HEK293 (cell line): ENCODE measurements around the gene CLPTM1.

Source experiments
- CTCF ChIA-PET: fragments of 350-600 bp; formaldehyde crosslinking; extraction: SDS; loops from one replicate; lab custom pipeline; 2021; ENCODE audit warnings: antibody characterized with exemption; lab: Yijun Ruan, JAX
- POLR2A ChIA-PET: fragments of 300-600 bp; formaldehyde crosslinking; extraction: SDS; loops from one replicate; lab custom pipeline; 2020; ENCODE audit warnings: antibody characterized with exemption, inconsistent platforms; lab: Yijun Ruan, JAX
- H3K27ac ChIP-seq: fragments of 200-500 bp; sonication (Bioruptor generic); 2 replicates; pipeline ENCODE4 v1.5.1; 2014; ENCODE audit warnings: low read depth, low read length, control low read depth, inconsistent platforms; ENCODE audit errors: extremely low read depth
- H3K36me3 ChIP-seq, 2 experiments: fragments of 200-500 bp in 1 of 2; sonication (Bioruptor generic) in 1 of 2; 1 replicate in 1 of 2; 2 replicates in 1 of 2; pipeline ENCODE4 v1.5.1; 2014 to 2017; ENCODE audit warnings: inconsistent platforms in 2 of 2, low read length in 2 of 2; ENCODE audit not compliant: control insufficient read depth in 2 of 2, insufficient read depth in 1 of 2
- H3K4me1 ChIP-seq: fragments of 200-500 bp; sonication (Bioruptor generic); 2 replicates; pipeline ENCODE4 v1.5.1; 2014; ENCODE audit warnings: mild to moderate bottlenecking, low read length, inconsistent platforms; ENCODE audit not compliant: control insufficient read depth, insufficient read depth
- H3K4me3 ChIP-seq: 2 replicates; pipeline ENCODE4 v1.5.1; 2011; ENCODE audit warnings: low read depth, mild to moderate bottlenecking, control low read depth, low read length, moderate library complexity
- H3K9me3 ChIP-seq: fragments of 200-500 bp; sonication (Bioruptor generic); 2 replicates; pipeline ENCODE4 v1.5.1; 2014; ENCODE audit warnings: low read depth, low read length, inconsistent platforms; ENCODE audit not compliant: control insufficient read depth, insufficient read depth
- GLI4 ChIP-seq: fragments of 450-650 bp; formaldehyde crosslinking; IDR thresholded peaks from 2 replicates; pipeline ENCODE4 v1.5.1; 2016; ENCODE audit warnings: missing biosample characterization, missing genetic modification characterization
- HOXD13 ChIP-seq: sonication (generic); formaldehyde crosslinking; IDR thresholded peaks from 2 replicates; pipeline ENCODE4 v1.8.0; 2022; ENCODE audit warnings: missing genetic modification reagents, borderline replicate concordance
- SALL2 ChIP-seq: fragments of 450-650 bp; formaldehyde crosslinking; IDR thresholded peaks from 2 replicates; pipeline ENCODE4 v1.5.0; 2017; ENCODE audit warnings: missing biosample characterization, mild to moderate bottlenecking, missing genetic modification characterization, borderline replicate concordance
- SP2 ChIP-seq: fragments of 450-650 bp; formaldehyde crosslinking; IDR thresholded peaks from 2 replicates; pipeline ENCODE4 v1.5.1; 2016; ENCODE audit warnings: missing biosample characterization, missing genetic modification characterization
- ZBTB1 ChIP-seq: fragments of 450-650 bp; formaldehyde crosslinking; IDR thresholded peaks from 2 replicates; pipeline ENCODE4 v1.5.1; 2016; ENCODE audit warnings: missing biosample characterization, missing genetic modification characterization
- ZNF157 ChIP-seq: fragments of 450-650 bp; formaldehyde crosslinking; IDR thresholded peaks from 2 replicates; pipeline ENCODE4 v1.5.1; 2016; ENCODE audit warnings: missing biosample characterization, missing genetic modification characterization
- ZNF24 ChIP-seq: fragments of 450-650 bp; formaldehyde crosslinking; IDR thresholded peaks from 2 replicates; pipeline ENCODE4 v1.5.1; 2016; ENCODE audit warnings: missing biosample characterization, missing genetic modification characterization
- ZNF366 ChIP-seq: fragments of 450-650 bp; formaldehyde crosslinking; conservative IDR thresholded peaks from 2 replicates; pipeline ENCODE4 v1.5.1; 2016; ENCODE audit warnings: missing biosample characterization, missing genetic modification characterization
- ZNF37A ChIP-seq: fragments of 450-650 bp; IDR thresholded peaks from 2 replicates; pipeline ENCODE4 v1.5.1; 2018; ENCODE audit warnings: missing biosample characterization, missing genetic modification characterization
- ZNF394 ChIP-seq: fragments of 450-650 bp; formaldehyde crosslinking; IDR thresholded peaks from 2 replicates; pipeline ENCODE4 v1.5.1; 2016; ENCODE audit warnings: missing biosample characterization, missing genetic modification characterization, mild to moderate bottlenecking, moderate library complexity, borderline replicate concordance
- ZNF404 ChIP-seq: fragments of 450-650 bp; formaldehyde crosslinking; IDR thresholded peaks from 2 replicates; pipeline ENCODE4 v1.5.1; 2017; ENCODE audit warnings: missing biosample characterization, missing genetic modification characterization
- ZNF529 ChIP-seq: fragments of 450-650 bp; formaldehyde crosslinking; IDR thresholded peaks from 2 replicates; pipeline ENCODE4 v1.5.1; 2017; ENCODE audit warnings: missing genetic modification characterization, missing biosample characterization; ENCODE audit not compliant: insufficient replicate concordance
- ZNF548 ChIP-seq: fragments of 450-650 bp; formaldehyde crosslinking; IDR thresholded peaks from 2 replicates; pipeline ENCODE4 v1.5.1; 2016; ENCODE audit warnings: missing biosample characterization, missing genetic modification characterization
- ZNF549 ChIP-seq: fragments of 450-650 bp; IDR thresholded peaks from 2 replicates; pipeline ENCODE4 v1.5.1; 2018; ENCODE audit warnings: missing biosample characterization, missing genetic modification characterization, mild to moderate bottlenecking, inconsistent platforms, moderate library complexity
- ZNF555 ChIP-seq: fragments of 450-650 bp; formaldehyde crosslinking; conservative IDR thresholded peaks from 2 replicates; pipeline ENCODE4 v1.5.1; 2017; ENCODE audit warnings: missing biosample characterization, mild to moderate bottlenecking, missing genetic modification characterization, inconsistent platforms
- ZNF600 ChIP-seq: fragments of 450-650 bp; formaldehyde crosslinking; IDR thresholded peaks from 2 replicates; pipeline ENCODE4 v1.5.1; 2016; ENCODE audit warnings: missing biosample characterization, missing genetic modification characterization
- ZNF610 ChIP-seq: fragments of 450-650 bp; formaldehyde crosslinking; IDR thresholded peaks from 2 replicates; pipeline ENCODE4 v1.5.1; 2016; ENCODE audit warnings: missing biosample characterization, missing genetic modification characterization, borderline replicate concordance
- ZSCAN16 ChIP-seq: fragments of 450-650 bp; formaldehyde crosslinking; IDR thresholded peaks from 2 replicates; pipeline ENCODE4 v1.5.1; 2016; ENCODE audit warnings: missing biosample characterization, missing genetic modification characterization
- TF ChIP-seq, protein P1 (sequence below): sonication (generic); formaldehyde crosslinking; IDR thresholded peaks from 2 replicates; pipeline ENCODE4 v1.8.1; 2022; ENCODE audit warnings: mild to moderate bottlenecking, moderate library complexity, missing genetic modification reagents
- TF ChIP-seq, protein P2 (sequence below): fragments of 450-650 bp; formaldehyde crosslinking; conservative IDR thresholded peaks from 2 replicates; pipeline ENCODE4 v1.5.1; 2016; ENCODE audit warnings: low read depth, missing biosample characterization, missing genetic modification characterization
- TF ChIP-seq, protein P3 (sequence below): fragments of 450-650 bp; formaldehyde crosslinking; IDR thresholded peaks from 2 replicates; pipeline ENCODE4 v1.5.1; 2016; ENCODE audit warnings: missing biosample characterization, missing genetic modification characterization

Gene CLPTM1

DNA sequence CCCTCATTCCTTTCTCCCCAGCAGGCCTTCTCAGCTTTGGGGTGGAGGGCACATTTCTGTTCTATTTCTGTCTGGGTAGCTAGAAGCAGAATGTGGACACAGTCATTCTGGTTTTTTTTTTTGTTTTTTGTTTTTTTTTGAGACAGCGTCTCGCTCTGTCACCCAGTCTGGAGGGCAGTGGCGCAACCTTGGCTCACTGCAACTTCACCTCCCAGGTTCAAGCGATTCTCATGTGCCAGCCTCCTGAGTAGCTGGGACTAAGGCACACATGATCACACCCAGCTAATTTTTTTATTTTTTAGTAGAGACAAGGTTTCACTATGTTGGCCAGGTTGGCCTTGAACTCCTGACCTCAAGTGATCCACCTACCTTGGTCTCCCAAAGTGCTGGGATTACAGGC lies 20.3 kb downstream of the CLPTM1 start:
- ChIA-PET POLR2A (interaction anchor here (0.6 kb wide), 1 partner anchor 380 kb away, joined by 3 read pairs; no protein-coding TSS in a partner anchor), CTCF (interaction anchor here (0.9 to 1.3 kb wide), 2 partner anchors 11 to 24 kb away, joined by 4 to 6 read pairs; no protein-coding TSS in a partner anchor)
- Histone ChIP-seq H3K27ac (no peak overlapping the region), H3K9me3 (no peaks in the 10 kb centered on the region), H3K36me3 (peaks cover 52 to 74% of the 10 kb centered on the region in 2 experiments), H3K4me1 (no peaks in the 10 kb centered on the region), H3K4me3 (no peak overlapping the region)
- no peak for TF ChIP-seq ZNF555 (tag by site-specific recombination)
- TF ChIP-seq SALL2 (tag by site-specific recombination): no peak
- TF ChIP-seq GLI4 (tag by site-specific recombination): no peak
- TF ChIP-seq SP2: no peak
- TF ChIP-seq ZNF548 (tag by site-specific recombination): no peak
- no peak for TF ChIP-seq ZNF404 (tag by site-specific recombination)

- POLR2A ChIA-PET: interaction anchor here (0.6 kb wide), 1 partner anchor 231 kb away, joined by 4 read pairs; no protein-coding TSS in a partner anchor
- TF ChIP-seq ZNF366 (tag by site-specific recombination) (no peak), ZNF37A (tag by site-specific recombination) (no peak), ZBTB1 (tag by site-specific recombination) (no peak), ZNF394 (tag by site-specific recombination) (no peak), ZNF24 (tag by site-specific recombination) (no peak), HOXD13 (no peak), SP2 (no peak), ZNF157 (tag by site-specific recombination) (no peak), ZNF600 (tag by site-specific recombination) (no peak), ZNF529 (tag by site-specific recombination) (no peak), ZSCAN16 (tag by site-specific recombination) (no peak), ZNF549 (tag by site-specific recombination) (no peak), ZNF610 (tag by site-specific recombination) (no peak)
- TF ChIP-seq, protein P1, sequence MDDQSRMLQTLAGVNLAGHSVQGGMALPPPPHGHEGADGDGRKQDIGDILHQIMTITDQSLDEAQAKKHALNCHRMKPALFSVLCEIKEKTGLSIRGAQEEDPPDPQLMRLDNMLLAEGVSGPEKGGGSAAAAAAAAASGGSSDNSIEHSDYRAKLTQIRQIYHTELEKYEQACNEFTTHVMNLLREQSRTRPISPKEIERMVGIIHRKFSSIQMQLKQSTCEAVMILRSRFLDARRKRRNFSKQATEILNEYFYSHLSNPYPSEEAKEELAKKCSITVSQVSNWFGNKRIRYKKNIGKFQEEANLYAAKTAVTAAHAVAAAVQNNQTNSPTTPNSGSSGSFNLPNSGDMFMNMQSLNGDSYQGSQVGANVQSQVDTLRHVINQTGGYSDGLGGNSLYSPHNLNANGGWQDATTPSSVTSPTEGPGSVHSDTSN (CRISPR knock-in tag): no peak
- TF ChIP-seq, protein P2, sequence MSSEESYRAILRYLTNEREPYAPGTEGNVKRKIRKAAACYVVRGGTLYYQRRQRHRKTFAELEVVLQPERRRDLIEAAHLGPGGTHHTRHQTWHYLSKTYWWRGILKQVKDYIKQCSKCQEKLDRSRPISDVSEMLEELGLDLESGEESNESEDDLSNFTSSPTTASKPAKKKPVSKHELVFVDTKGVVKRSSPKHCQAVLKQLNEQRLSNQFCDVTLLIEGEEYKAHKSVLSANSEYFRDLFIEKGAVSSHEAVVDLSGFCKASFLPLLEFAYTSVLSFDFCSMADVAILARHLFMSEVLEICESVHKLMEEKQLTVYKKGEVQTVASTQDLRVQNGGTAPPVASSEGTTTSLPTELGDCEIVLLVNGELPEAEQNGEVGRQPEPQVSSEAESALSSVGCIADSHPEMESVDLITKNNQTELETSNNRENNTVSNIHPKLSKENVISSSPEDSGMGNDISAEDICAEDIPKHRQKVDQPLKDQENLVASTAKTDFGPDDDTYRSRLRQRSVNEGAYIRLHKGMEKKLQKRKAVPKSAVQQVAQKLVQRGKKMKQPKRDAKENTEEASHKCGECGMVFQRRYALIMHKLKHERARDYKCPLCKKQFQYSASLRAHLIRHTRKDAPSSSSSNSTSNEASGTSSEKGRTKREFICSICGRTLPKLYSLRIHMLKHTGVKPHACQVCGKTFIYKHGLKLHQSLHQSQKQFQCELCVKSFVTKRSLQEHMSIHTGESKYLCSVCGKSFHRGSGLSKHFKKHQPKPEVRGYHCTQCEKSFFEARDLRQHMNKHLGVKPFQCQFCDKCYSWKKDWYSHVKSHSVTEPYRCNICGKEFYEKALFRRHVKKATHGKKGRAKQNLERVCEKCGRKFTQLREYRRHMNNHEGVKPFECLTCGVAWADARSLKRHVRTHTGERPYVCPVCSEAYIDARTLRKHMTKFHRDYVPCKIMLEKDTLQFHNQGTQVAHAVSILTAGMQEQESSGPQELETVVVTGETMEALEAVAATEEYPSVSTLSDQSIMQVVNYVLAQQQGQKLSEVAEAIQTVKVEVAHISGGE (tag by site-specific recombination): no peak
- TF ChIP-seq, protein P3, sequence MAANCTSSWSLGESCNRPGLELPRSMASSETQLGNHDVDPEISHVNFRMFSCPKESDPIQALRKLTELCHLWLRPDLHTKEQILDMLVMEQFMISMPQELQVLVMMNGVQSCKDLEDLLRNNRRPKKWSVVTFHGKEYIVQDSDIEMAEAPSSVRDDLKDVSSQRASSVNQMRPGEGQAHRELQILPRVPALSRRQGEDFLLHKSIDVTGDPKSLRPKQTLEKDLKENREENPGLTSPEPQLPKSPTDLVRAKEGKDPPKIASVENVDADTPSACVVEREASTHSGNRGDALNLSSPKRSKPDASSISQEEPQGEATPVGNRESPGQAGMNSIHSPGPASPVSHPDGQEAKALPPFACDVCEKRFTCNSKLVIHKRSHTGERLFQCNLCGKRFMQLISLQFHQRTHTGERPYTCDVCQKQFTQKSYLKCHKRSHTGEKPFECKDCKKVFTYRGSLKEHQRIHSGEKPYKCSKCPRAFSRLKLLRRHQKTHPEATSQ (tag by site-specific recombination): no peak
- H3K36me3 ChIP-seq: peaks cover 53 to 79% of the 10 kb centered on the region in 2 experiments
Measured at GRCh38 chr19:44984005-44984404, 28.8 kb downstream of the CLPTM1 start.

More at GRCh38 chr19:44984005-44984404, 28.8 kb downstream of the CLPTM1 start:
- H3K9me3 ChIP-seq: no peaks in the 10 kb centered on the region
- CTCF ChIA-PET: no interaction called here
- H3K27ac ChIP-seq: no peak overlapping the region
- no peak overlapping the region for H3K4me3 ChIP-seq
- H3K4me1 ChIP-seq: no peaks in the 10 kb centered on the region
